ENCODE results near the gene CSDE1.

- TF ChIP-seq CTCF (IDR thresholded peaks at IDR 0.05; ENCODE audit: low read depth, low read length, poor library complexity, severe bottlenecking) (no peak), EZH2phosphoT487 (IDR thresholded peaks at IDR 0.05; ENCODE audit: borderline replicate concordance, low read length) (no peak)
These were observed 85.9 kb downstream of the CSDE1 start for GRCh38 chr1:114671939-114672275.
